Prostate gland (tissue), 2 donors: ENCODE data around the gene SRP9. TPM values are rescaled to one million over a fixed set of nuclear protein-coding genes. Genes with fewer than 3 reads are reported as not detected.
A peak's percentile ranks its signal among the peaks of the same experiment; 100 is the strongest.

Experiments used
- DNase-seq: peaks from one replicate; pipeline ENCODE4 v3.0.0-alpha.2; 2019; ENCODE audit warnings: low spot score
- H3K27ac ChIP-seq, 2 donors: fragments of 200-600 bp; sonication (generic); 2 replicates each; pipeline ENCODE4 v1.5.1; 2017 to 2019
- H3K27me3 ChIP-seq: fragments of 200-600 bp; sonication (generic); replicated peaks from 2 replicates; pipeline ENCODE4 v1.5.1; 2019; ENCODE audit not compliant: insufficient read depth
- H3K36me3 ChIP-seq, 2 donors: fragments of 200-600 bp; sonication (generic); 1 replicate in 1 of 2; 2 replicates in 1 of 2; pipeline versions ENCODE4 v1.5.1 to v1.8.1; 2017 to 2019
- H3K4me1 ChIP-seq: fragments of 200-600 bp; sonication (generic); replicated peaks from 2 replicates; pipeline ENCODE4 v1.5.1; 2019
- H3K4me3 ChIP-seq, 2 donors: fragments of 200-600 bp; sonication (generic); 2 replicates each; pipeline ENCODE4 v1.5.1; 2017 to 2019
- H3K9me3 ChIP-seq: fragments of 200-600 bp; sonication (generic); 2 replicates; pipeline ENCODE4 v1.5.1; 2017
- POLR2A ChIP-seq: fragments of 450-650 bp; IDR thresholded peaks from one replicate; pipeline ENCODE4 v1.6.1; 2016; ENCODE audit warnings: antibody characterized with exemption, mild to moderate bottlenecking
- POLR2AphosphoS5 ChIP-seq: sonication (generic); formaldehyde crosslinking; IDR thresholded peaks from one replicate; pipeline ENCODE4 v1.6.1; 2017; ENCODE audit warnings: antibody characterized with exemption
- WGBS: methylation state at CpG from one replicate; pipeline ENCODE4 v1.1.5; 2018; 5-methylcytosine and 5-hydroxymethylcytosine counted together
- intact Hi-C: fragments of 100-400 bp; cut with DNase I; formaldehyde crosslinking; loops from one replicate; pipeline ENCODE4 v1.14.2; 2022
- total RNA-seq, 2 donors: library from RNA; depleted of rRNA; stranded (reverse); fragments of >200 nt; gene quantifications; one replicate each; pipeline ENCODE4 v1.1.0, GENCODE V29; 2016
- TF ChIP-seq, protein P1 (sequence below), 4 experiments: fragments of 200-600 bp in 2 of 4; fragments of 450-650 bp in 2 of 4; sonication (generic) in 2 of 4; IDR thresholded peaks; 1 replicate in 3 of 4; 2 replicates in 1 of 4; pipeline ENCODE4 v1.5.1; 2016 to 2019; ENCODE audit warnings: antibody characterized with exemption in 4 of 4, mild to moderate bottlenecking in 2 of 4, moderate library complexity in 2 of 4

Gene SRP9
- total RNA-seq, 2 donors from 2014 or later, result 168 to 324 TPM

DNA sequence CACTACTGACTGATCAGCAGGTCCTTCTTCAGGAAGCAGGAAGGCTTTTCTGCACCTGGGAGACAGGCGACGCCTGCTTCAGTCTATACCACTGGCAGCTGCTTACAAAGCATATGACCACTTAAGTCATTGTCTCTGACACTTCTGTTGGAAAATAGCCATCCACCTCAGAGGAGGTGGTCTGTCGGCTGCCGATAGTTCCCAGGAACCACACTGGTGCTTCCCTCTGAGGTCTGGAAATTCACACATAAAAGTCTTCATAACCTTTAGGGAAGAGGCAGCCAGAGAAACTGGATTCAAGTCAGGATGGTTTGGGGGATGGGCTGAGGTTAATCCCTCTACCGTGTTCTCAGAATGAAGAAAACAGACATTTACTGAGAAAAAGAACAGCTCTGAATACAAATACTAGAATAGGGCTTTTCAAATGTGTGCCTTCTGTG lies 15.6 kb upstream of the SRP9 start:
- intact Hi-C loops, result no loop called here

DNA sequence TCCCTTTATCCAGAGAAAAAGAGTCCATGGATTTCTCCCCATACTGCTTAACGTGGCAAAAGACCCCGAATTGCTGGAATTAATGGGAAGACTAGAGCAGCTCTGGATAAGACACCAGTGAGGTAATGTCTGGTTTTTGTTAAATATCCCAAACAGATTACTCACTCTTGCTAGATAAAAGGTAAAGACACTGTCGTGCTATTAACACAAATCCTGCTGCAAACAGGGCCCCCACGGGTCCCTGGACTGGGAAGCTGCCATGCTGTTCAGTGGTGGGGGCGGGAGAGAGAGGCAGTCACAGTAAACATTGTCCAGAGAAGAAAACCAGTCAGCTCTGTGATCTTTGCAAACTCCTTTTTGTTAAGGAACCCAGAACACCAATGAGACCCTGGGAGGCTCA lies 15.2 kb upstream of the SRP9 start:
- intact Hi-C loops, result no loop called here
- DNase-seq, result no peak
- Histone ChIP-seq H3K4me1 (peaks cover 11% of the 10 kb centered on the region), H3K9me3 (no peaks in the 10 kb centered on the region), H3K27me3 (no peaks in the 10 kb centered on the region), H3K36me3 (no peaks in the 10 kb centered on the region), H3K27ac (no peak overlapping the region), H3K4me3 (no peak overlapping the region)
- TF ChIP-seq, protein P1, sequence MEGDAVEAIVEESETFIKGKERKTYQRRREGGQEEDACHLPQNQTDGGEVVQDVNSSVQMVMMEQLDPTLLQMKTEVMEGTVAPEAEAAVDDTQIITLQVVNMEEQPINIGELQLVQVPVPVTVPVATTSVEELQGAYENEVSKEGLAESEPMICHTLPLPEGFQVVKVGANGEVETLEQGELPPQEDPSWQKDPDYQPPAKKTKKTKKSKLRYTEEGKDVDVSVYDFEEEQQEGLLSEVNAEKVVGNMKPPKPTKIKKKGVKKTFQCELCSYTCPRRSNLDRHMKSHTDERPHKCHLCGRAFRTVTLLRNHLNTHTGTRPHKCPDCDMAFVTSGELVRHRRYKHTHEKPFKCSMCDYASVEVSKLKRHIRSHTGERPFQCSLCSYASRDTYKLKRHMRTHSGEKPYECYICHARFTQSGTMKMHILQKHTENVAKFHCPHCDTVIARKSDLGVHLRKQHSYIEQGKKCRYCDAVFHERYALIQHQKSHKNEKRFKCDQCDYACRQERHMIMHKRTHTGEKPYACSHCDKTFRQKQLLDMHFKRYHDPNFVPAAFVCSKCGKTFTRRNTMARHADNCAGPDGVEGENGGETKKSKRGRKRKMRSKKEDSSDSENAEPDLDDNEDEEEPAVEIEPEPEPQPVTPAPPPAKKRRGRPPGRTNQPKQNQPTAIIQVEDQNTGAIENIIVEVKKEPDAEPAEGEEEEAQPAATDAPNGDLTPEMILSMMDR (IDR thresholded peaks at IDR 0.05), result no peak
- no peak for TF ChIP-seq POLR2AphosphoS5
- no peak for TF ChIP-seq POLR2A
- WGBS, result 39% methylated on average over 5 of the region's 5 CpGs

More for the DNA sequence above, 15.6 kb upstream of the SRP9 start:
- no peak overlapping the region for H3K27ac ChIP-seq
- H3K27me3 ChIP-seq, result no peaks in the 10 kb centered on the region
- no peak for DNase-seq
- H3K9me3 ChIP-seq, result no peaks in the 10 kb centered on the region
- TF ChIP-seq, protein P1 (IDR thresholded peaks at IDR 0.05), result no peak
- TF ChIP-seq POLR2A (no peak), POLR2AphosphoS5 (no peak)
- WGBS, result 84% methylated on average over 5 of the region's 5 CpGs
- no peaks in the 10 kb centered on the region for H3K36me3 ChIP-seq
- H3K4me3 ChIP-seq, result no peak overlapping the region
- H3K4me1 ChIP-seq, result peaks cover 9% of the 10 kb centered on the region

DNA sequence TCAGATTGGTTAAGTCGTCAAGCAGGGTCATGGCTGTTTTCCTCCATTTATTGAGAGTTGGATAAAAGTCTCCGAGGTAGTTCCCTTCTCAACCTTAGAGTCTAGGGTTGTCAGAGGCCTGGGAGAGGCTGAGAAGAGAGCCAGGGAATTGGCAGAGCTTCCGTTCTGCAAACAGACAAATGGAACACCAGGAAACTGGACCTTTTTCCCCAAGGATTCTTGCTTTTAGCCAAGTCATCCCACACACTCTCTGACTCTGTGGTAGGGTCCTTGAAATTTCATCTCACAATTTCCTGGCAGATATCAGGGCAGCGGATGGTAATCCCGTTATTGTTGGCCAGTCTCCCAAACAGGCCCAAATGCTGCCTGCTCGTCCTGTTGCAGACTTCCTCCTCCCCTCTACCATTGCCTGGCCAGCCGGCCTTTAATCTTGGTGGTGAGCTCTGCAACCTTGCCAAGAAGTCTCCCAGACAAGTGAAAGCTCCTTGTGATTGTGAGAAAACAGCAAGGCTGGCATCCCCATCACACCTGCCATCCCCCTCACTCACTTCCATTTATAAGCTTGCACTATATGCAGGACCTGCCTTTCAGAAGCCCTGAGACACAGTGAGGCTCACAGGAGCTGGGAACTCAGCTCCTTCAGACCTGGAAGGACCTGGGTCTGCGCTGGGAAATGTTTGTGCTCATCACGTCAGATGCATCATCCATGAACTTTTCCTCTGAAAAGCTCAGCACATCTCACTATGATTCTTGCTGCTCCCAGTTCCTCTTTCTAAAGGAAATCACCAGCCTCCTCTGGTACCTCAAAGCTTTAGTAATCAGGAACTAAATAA lies 13.7 kb upstream of the SRP9 start:
- H3K4me3 ChIP-seq, result no peak overlapping the region
- TF ChIP-seq, protein P1 (IDR thresholded peaks at IDR 0.05), result no peak
- TF ChIP-seq POLR2A (no peak), POLR2AphosphoS5 (peak; percentile 3)
- H3K36me3 ChIP-seq, result no peaks in the 10 kb centered on the region
- H3K9me3 ChIP-seq, result no peaks in the 10 kb centered on the region
- DNase-seq, result no peak
- WGBS, result 21% methylated on average over 9 of the region's 9 CpGs
- H3K27ac ChIP-seq, result peak overlapping the region; percentile 20 to 29
- H3K4me1 ChIP-seq, result peaks cover 17% of the 10 kb centered on the region
- intact Hi-C loops, result no loop called here
- no peaks in the 10 kb centered on the region for H3K27me3 ChIP-seq

DNA sequence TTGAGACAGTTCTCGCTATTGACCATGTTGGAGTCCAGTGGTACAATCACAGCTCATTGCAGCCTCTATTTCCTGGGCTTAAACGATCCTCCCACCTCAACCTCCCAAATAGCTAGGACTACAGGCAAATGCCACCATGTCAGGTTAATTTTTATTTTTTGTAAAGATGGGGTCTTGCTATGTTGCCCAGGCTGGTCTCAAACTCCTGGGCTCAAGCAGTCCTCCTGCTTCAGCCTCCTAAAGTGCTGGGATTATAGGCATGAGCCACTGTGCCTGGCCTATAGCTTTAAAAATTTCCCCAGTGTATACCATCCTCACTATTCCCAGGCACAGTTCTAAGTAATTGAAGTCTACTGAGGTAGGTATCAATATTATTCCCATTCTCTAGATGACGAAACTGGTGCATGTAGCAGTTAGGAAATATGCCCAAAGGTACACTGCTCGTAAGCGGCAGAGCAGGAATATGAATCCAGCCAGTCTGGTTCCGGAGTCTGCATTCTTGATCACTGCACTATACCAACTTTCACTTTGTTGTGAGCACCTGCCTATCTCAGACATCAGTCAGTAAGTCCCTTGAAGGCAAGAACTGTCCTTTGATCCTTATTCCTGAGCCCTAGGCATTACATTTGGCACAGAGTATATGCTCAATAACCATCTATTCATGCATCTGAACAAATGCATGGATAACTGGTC lies 11.5 kb upstream of the SRP9 start:
- Histone ChIP-seq H3K4me3 (no peak overlapping the region), H3K36me3 (no peaks in the 10 kb centered on the region), H3K4me1 (peaks cover 17% of the 10 kb centered on the region), H3K9me3 (no peaks in the 10 kb centered on the region), H3K27me3 (no peaks in the 10 kb centered on the region), H3K27ac (peak overlapping the region; percentile 60 to 64)
- DNase-seq, result peak; percentile 46
- 67% methylated on average over 6 of the region's 6 CpGs for WGBS
- intact Hi-C loops, result no loop called here
- TF ChIP-seq POLR2AphosphoS5 (peak; percentile 57), POLR2A (no peak)

DNA sequence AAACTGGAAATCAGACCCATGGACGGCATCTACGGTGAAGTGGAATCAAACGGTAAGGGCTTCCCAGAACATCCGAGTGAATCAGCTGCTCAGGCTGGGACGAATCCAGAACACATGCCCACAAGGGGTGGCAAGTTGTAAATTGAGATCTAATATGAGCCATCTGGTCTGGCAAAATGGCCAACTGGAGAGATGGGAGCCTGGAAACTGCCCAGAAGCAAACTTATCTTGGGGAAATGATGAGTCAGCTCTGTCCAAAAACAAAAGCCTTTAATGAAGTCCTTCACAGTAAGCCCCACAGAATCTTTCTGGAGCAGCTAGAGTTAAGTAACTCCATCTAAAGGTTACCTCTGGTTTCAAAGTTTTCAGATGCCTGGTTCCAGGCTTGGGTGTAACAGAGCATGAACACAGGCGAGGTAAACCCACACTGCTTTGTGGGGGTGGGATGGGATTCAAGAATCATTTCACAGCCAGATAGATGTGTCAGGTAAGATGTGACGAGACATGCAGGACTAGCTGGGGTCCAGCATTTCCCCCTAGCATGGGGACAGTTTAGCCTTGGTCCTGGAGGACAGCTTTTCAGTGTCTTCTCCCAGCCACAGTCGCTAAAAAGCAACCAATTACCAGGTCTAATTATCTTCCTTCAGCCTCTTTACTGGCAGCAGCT lies 10.5 kb upstream of the SRP9 start:
- intact Hi-C loops, result no loop called here
- 17% methylated on average over 8 of the region's 8 CpGs for WGBS
- H3K9me3 ChIP-seq, result no peaks in the 10 kb centered on the region

More for the DNA sequence above, 10.5 kb upstream of the SRP9 start:
- TF ChIP-seq POLR2A (no peak), POLR2AphosphoS5 (no peak)
- TF ChIP-seq, protein P1 (IDR thresholded peaks at IDR 0.05), result no peak
- H3K27ac ChIP-seq, result peak overlapping the region; percentile 60 to 64
- no peaks in the 10 kb centered on the region for H3K36me3 ChIP-seq
- H3K4me1 ChIP-seq, result peaks cover 22% of the 10 kb centered on the region
- no peaks in the 10 kb centered on the region for H3K27me3 ChIP-seq
- no peak overlapping the region for H3K4me3 ChIP-seq
- DNase-seq, result no peak
